ENCODE data around the gene CCNDBP1.

Gene CCNDBP1

GRCh38 chr15:43211224-43211735 lies 26.1 kb downstream of the CCNDBP1 start:
- Histone ChIP-seq H4K20me1 (ENCODE audit: control insufficient read depth, insufficient read depth, low read depth, low read length) (no peaks in the 10 kb centered on the region), H3K4me1 (ENCODE audit: control insufficient read depth, low read length) (no peaks in the 10 kb centered on the region), H3K36me3 (ENCODE audit: control insufficient read depth, low read length) (no peaks in the 10 kb centered on the region), H3K79me2 (ENCODE audit: control insufficient read depth, low read length) (no peaks in the 10 kb centered on the region), H3K27ac (ENCODE audit: low read depth, low read length) (no peak overlapping the region), H3K27me3 (ENCODE audit: control insufficient read depth, low read length) (0 out of 2 replicates have a peak, but pooled peaks cover 7% of the 10 kb centered on the region), H3F3A (ENCODE audit: control insufficient read depth, insufficient read depth) (no peaks in the 10 kb centered on the region), H3K9me3 (ENCODE audit: control insufficient read depth, insufficient read depth, low read length) (no peaks in the 10 kb centered on the region), H3K9me2 (replicated peaks; ENCODE audit: control insufficient read depth, low read length) (no peaks in the 10 kb centered on the region), H3K4me3 (ENCODE audit: low read length) (no peak overlapping the region), H3K4me2 (ENCODE audit: low read length) (no peak overlapping the region)
- no peak for TF ChIP-seq CTCF (IDR thresholded peaks at IDR 0.05; ENCODE audit: low read depth, low read length, poor library complexity, severe bottlenecking)
- no peak for TF ChIP-seq EZH2phosphoT487 (IDR thresholded peaks at IDR 0.05; ENCODE audit: borderline replicate concordance, low read length)

GRCh38 chr15:43212299-43212698 lies 27.1 kb downstream of the CCNDBP1 start:
- H3K27me3 ChIP-seq (ENCODE audit: control insufficient read depth, low read length) = 0 out of 2 replicates have a peak, but pooled peaks cover 4% of the 10 kb centered on the region
- H3K79me2 ChIP-seq (ENCODE audit: control insufficient read depth, low read length) = no peaks in the 10 kb centered on the region
- H3F3A ChIP-seq (ENCODE audit: control insufficient read depth, insufficient read depth) = no peaks in the 10 kb centered on the region
- TF ChIP-seq CTCF (IDR thresholded peaks at IDR 0.05; ENCODE audit: low read depth, low read length, poor library complexity, severe bottlenecking) (no peak), EZH2phosphoT487 (IDR thresholded peaks at IDR 0.05; ENCODE audit: borderline replicate concordance, low read length) (no peak)
- no peak overlapping the region for H3K4me3 ChIP-seq (ENCODE audit: low read length)
- H4K20me1 ChIP-seq (ENCODE audit: control insufficient read depth, insufficient read depth, low read depth, low read length) = no peaks in the 10 kb centered on the region
- H3K36me3 ChIP-seq (ENCODE audit: control insufficient read depth, low read length) = no peaks in the 10 kb centered on the region
- H3K4me2 ChIP-seq (ENCODE audit: low read length) = no peak overlapping the region
- no peaks in the 10 kb centered on the region for H3K9me3 ChIP-seq (ENCODE audit: control insufficient read depth, insufficient read depth, low read length)
- no peaks in the 10 kb centered on the region for H3K4me1 ChIP-seq (ENCODE audit: control insufficient read depth, low read length)
- no peaks in the 10 kb centered on the region for H3K9me2 ChIP-seq (replicated peaks; ENCODE audit: control insufficient read depth, low read length)
- no peak overlapping the region for H3K27ac ChIP-seq (ENCODE audit: low read depth, low read length)

GRCh38 chr15:43212951-43213350 lies 27.7 kb downstream of the CCNDBP1 start:
- 0 out of 2 replicates have a peak, but pooled peaks cover under 1% of the 10 kb centered on the region for H3K27me3 ChIP-seq (ENCODE audit: control insufficient read depth, low read length)
- no peaks in the 10 kb centered on the region for H3K4me1 ChIP-seq (ENCODE audit: control insufficient read depth, low read length)
- H4K20me1 ChIP-seq (ENCODE audit: control insufficient read depth, insufficient read depth, low read depth, low read length) = no peaks in the 10 kb centered on the region
- no peak overlapping the region for H3K27ac ChIP-seq (ENCODE audit: low read depth, low read length)
- no peaks in the 10 kb centered on the region for H3K36me3 ChIP-seq (ENCODE audit: control insufficient read depth, low read length)
- H3K4me2 ChIP-seq (ENCODE audit: low read length) = no peak overlapping the region
- H3K4me3 ChIP-seq (ENCODE audit: low read length) = no peak overlapping the region
- H3K79me2 ChIP-seq (ENCODE audit: control insufficient read depth, low read length) = no peaks in the 10 kb centered on the region
- no peaks in the 10 kb centered on the region for H3F3A ChIP-seq (ENCODE audit: control insufficient read depth, insufficient read depth)
- no peaks in the 10 kb centered on the region for H3K9me2 ChIP-seq (replicated peaks; ENCODE audit: control insufficient read depth, low read length)
- TF ChIP-seq CTCF (IDR thresholded peaks at IDR 0.05; ENCODE audit: low read depth, low read length, poor library complexity, severe bottlenecking) (no peak), EZH2phosphoT487 (IDR thresholded peaks at IDR 0.05; ENCODE audit: borderline replicate concordance, low read length) (no peak)
- H3K9me3 ChIP-seq (ENCODE audit: control insufficient read depth, insufficient read depth, low read length) = no peaks in the 10 kb centered on the region

All from DOHH2 (cell line).